T-helper 17 cell (primary cell): ENCODE results near the gene SUSD2. TPM values are rescaled to one million over a fixed set of nuclear protein-coding genes. Genes with fewer than 3 reads are reported as not detected.
A peak's percentile ranks its signal among the peaks of the same experiment; 100 is the strongest.
"Not testable (repeated sequence)": the region's sequence is repeated elsewhere in the genome, so short reads cannot be mapped to it uniquely, and the experiment has no call there.

Source experiments
- ATAC-seq: fragments of 150-1000 bp; cut with Tn5 transposase; 2 replicates; pipeline ENCODE4 v1.10.0; 2021; ENCODE audit warnings: mild to moderate bottlenecking, moderate library complexity
- DNase-seq, 3 donors: peaks; one replicate each; pipeline versions ENCODE4 v3.0.0 to v3.0.0-alpha.2; 2020 to 2021
- H3K9me3 ChIP-seq: one replicate; pipeline ENCODE4 v1.7.0; 2013; ENCODE audit warnings: low read length, mild to moderate bottlenecking; ENCODE audit not compliant: control insufficient read depth, poor library complexity, severe bottlenecking
- H3K27ac Mint-ChIP-seq: one replicate; pipeline ENCODE4 v1.8.0; 2022; ENCODE audit warnings: mild to moderate bottlenecking, moderate library complexity, mixed read lengths
- H3K27me3 Mint-ChIP-seq: one replicate; pipeline ENCODE4 v1.8.0; 2022; ENCODE audit warnings: mixed read lengths
- H3K36me3 Mint-ChIP-seq: one replicate; pipeline ENCODE4 v1.8.0; 2022; ENCODE audit warnings: low read depth, mixed read lengths
- H3K4me1 Mint-ChIP-seq: one replicate; pipeline ENCODE4 v1.8.0; 2022; ENCODE audit warnings: mild to moderate bottlenecking, mixed read lengths
- H3K4me3 Mint-ChIP-seq: one replicate; pipeline ENCODE4 v1.8.0; 2022; ENCODE audit warnings: mild to moderate bottlenecking, moderate library complexity, mixed read lengths
- total RNA-seq, 4 donors: library from RNA in 2 of 4; stranded (reverse) in 2 of 4; gene quantifications; one replicate each; pipeline ENCODE4 v1.2.3 and lab custom pipeline; 2022 to 2026

SUSD2 gene
- total RNA-seq (1 to 10 TPM in 1 of 2 donors, under 1 TPM in 1; 0.80 to 1.1 TPM), total RNA-seq (lab: John Stamatoyannopoulos, UW) (0.70 to 0.83 reads per million in 2 donors)

- ATAC-seq (no peak), DNase-seq (no peak)
- H3K4me3 Mint-ChIP-seq = no peak within 1 kb of the TSS
- H3K36me3 Mint-ChIP-seq = no peaks in the 10 kb centered on the region
- H3K27me3 Mint-ChIP-seq = no peaks in the 10 kb centered on the region
- no peaks in the 10 kb centered on the region for H3K9me3 ChIP-seq
- H3K27ac Mint-ChIP-seq = no peak within 1 kb of the TSS
- H3K4me1 Mint-ChIP-seq = no peaks in the 10 kb centered on the region
These were observed at the start of gene SUSD2 for GRCh38 chr22:24181088-24181995. SUSD2 (plus strand) TSS chr22:24181487; CDS start chr22:24181520, 33 bp downstream.

- H3K4me1 Mint-ChIP-seq = peaks cover 20% of the 10 kb centered on the region
- no peak overlapping the region for H3K4me3 Mint-ChIP-seq
- no peaks in the 10 kb centered on the region for H3K27me3 Mint-ChIP-seq
- H3K9me3 ChIP-seq = no peaks in the 10 kb centered on the region
- peak overlapping the region; percentile 78 for H3K27ac Mint-ChIP-seq
- DNase-seq = no peak
- ATAC-seq = peak; percentile 47
- peaks cover 3% of the 10 kb centered on the region for H3K36me3 Mint-ChIP-seq
These were observed 47.9 kb upstream of the SUSD2 start for GRCh38 chr22:24133187-24133965.

- peaks cover 18% of the 10 kb centered on the region for H3K4me1 Mint-ChIP-seq
- H3K9me3 ChIP-seq = no peaks in the 10 kb centered on the region
- peak in 2 of 3 donors; percentile 35 to 49 for DNase-seq
- no peaks in the 10 kb centered on the region for H3K27me3 Mint-ChIP-seq
- H3K36me3 Mint-ChIP-seq = peaks cover 3% of the 10 kb centered on the region
- peak; percentile 83 for ATAC-seq
- H3K4me3 Mint-ChIP-seq = no peak overlapping the region
- H3K27ac Mint-ChIP-seq = peak overlapping the region; percentile 78
These were observed 47.0 kb upstream of the SUSD2 start for GRCh38 chr22:24134090-24134846.

GRCh38 chr22:24136533-24136932 is 44.8 kb upstream of the SUSD2 start:
- not testable (repeated sequence) for H3K36me3 Mint-ChIP-seq, H3K27me3 Mint-ChIP-seq, H3K27ac Mint-ChIP-seq, H3K9me3 ChIP-seq, ATAC-seq, DNase-seq
- H3K4me3 Mint-ChIP-seq = peak overlapping the region; percentile 41
- H3K4me1 Mint-ChIP-seq = peaks cover 21% of the 10 kb centered on the region

- H3K4me1 Mint-ChIP-seq = peaks cover 25% of the 10 kb centered on the region
- no peak for ATAC-seq
- H3K27me3 Mint-ChIP-seq = no peaks in the 10 kb centered on the region
- peaks cover 3% of the 10 kb centered on the region for H3K36me3 Mint-ChIP-seq
- peak overlapping the region; percentile 19 for H3K27ac Mint-ChIP-seq
- no peak for DNase-seq
- H3K4me3 Mint-ChIP-seq = no peak overlapping the region
- H3K9me3 ChIP-seq = no peaks in the 10 kb centered on the region
These were observed 43.7 kb upstream of the SUSD2 start for GRCh38 chr22:24137595-24137994.

- no peak overlapping the region for H3K27ac Mint-ChIP-seq
These were observed 42.5 kb upstream of the SUSD2 start for GRCh38 chr22:24138649-24139420.

GRCh38 chr22:24140357-24140756 is 40.9 kb upstream of the SUSD2 start:
- Mint-ChIP-seq H3K36me3 (no peaks in the 10 kb centered on the region), H3K27me3 (no peaks in the 10 kb centered on the region), H3K4me1 (peaks cover 26% of the 10 kb centered on the region), H3K4me3 (no peak overlapping the region), H3K27ac (no peak overlapping the region)
- ATAC-seq (no peak), DNase-seq (no peak)
- no peaks in the 10 kb centered on the region for H3K9me3 ChIP-seq

More at GRCh38 chr22:24138649-24139420, 42.5 kb upstream of the SUSD2 start:
- no peaks in the 10 kb centered on the region for H3K27me3 Mint-ChIP-seq
- H3K36me3 Mint-ChIP-seq = no peaks in the 10 kb centered on the region
- H3K4me3 Mint-ChIP-seq = no peak overlapping the region
- no peaks in the 10 kb centered on the region for H3K9me3 ChIP-seq
- DNase-seq (no peak), ATAC-seq (no peak)
- peaks cover 24% of the 10 kb centered on the region for H3K4me1 Mint-ChIP-seq

- Mint-ChIP-seq H3K4me1 (peaks cover 34% of the 10 kb centered on the region), H3K27me3 (no peaks in the 10 kb centered on the region), H3K4me3 (no peak overlapping the region), H3K27ac (peak overlapping the region; percentile 79), H3K36me3 (no peaks in the 10 kb centered on the region)
- ATAC-seq (peak; percentile 77), DNase-seq (no peak)
- H3K9me3 ChIP-seq = no peaks in the 10 kb centered on the region
These were observed 39.7 kb upstream of the SUSD2 start for GRCh38 chr22:24141586-24141985.

GRCh38 chr22:24142241-24142640 is 39.0 kb upstream of the SUSD2 start:
- Mint-ChIP-seq H3K27me3 (no peaks in the 10 kb centered on the region), H3K4me3 (peak overlapping the region; percentile 50), H3K27ac (peak overlapping the region; percentile 79), H3K36me3 (no peaks in the 10 kb centered on the region), H3K4me1 (peaks cover 39% of the 10 kb centered on the region)
- DNase-seq (no peak), ATAC-seq (no peak)
- H3K9me3 ChIP-seq = no peaks in the 10 kb centered on the region

- H3K9me3 ChIP-seq = no peaks in the 10 kb centered on the region
- Mint-ChIP-seq H3K27ac (peak overlapping the region; percentile 79), H3K4me3 (no peak overlapping the region), H3K36me3 (no peaks in the 10 kb centered on the region), H3K4me1 (peaks cover 44% of the 10 kb centered on the region), H3K27me3 (no peaks in the 10 kb centered on the region)
- DNase-seq = no peak
- no peak for ATAC-seq
These were observed 38.5 kb upstream of the SUSD2 start for GRCh38 chr22:24142831-24143230.

GRCh38 chr22:24144056-24144777 is 37.1 kb upstream of the SUSD2 start:
- H3K9me3 ChIP-seq = no peaks in the 10 kb centered on the region
- Mint-ChIP-seq H3K27me3 (no peaks in the 10 kb centered on the region), H3K4me3 (no peak overlapping the region), H3K4me1 (peaks cover 46% of the 10 kb centered on the region), H3K27ac (peak overlapping the region; percentile 90), H3K36me3 (no peaks in the 10 kb centered on the region)
- ATAC-seq (no peak), DNase-seq (no peak)

GRCh38 chr22:24144778-24145085 is 36.6 kb upstream of the SUSD2 start:
- H3K27me3 Mint-ChIP-seq = no peaks in the 10 kb centered on the region
- peak overlapping the region; percentile 90 for H3K27ac Mint-ChIP-seq
- ATAC-seq (no peak), DNase-seq (no peak)
- no peaks in the 10 kb centered on the region for H3K36me3 Mint-ChIP-seq
- peaks cover 43% of the 10 kb centered on the region for H3K4me1 Mint-ChIP-seq
- no peak overlapping the region for H3K4me3 Mint-ChIP-seq
- H3K9me3 ChIP-seq = no peaks in the 10 kb centered on the region
